Epithelial cell of esophagus (primary cell): Measurements from ENCODE around the gene NFIA.

Experiments used
- DNase-seq: peaks from one replicate; pipeline ENCODE4 v3.0.0; 2010; ENCODE audit warnings: low read depth
- H3K4me3 ChIP-seq: 2 replicates; pipeline ENCODE4 v1.5.1; 2011; ENCODE audit warnings: mild to moderate bottlenecking, low read length, control low read depth
- CTCF ChIP-seq: IDR thresholded peaks from 2 replicates; pipeline ENCODE4 v1.5.1; 2011; ENCODE audit warnings: low read depth, mild to moderate bottlenecking, low read length, control low read depth, inconsistent platforms; ENCODE audit not compliant: insufficient read depth; ENCODE audit errors: missing control alignments

The NFIA gene

DNA sequence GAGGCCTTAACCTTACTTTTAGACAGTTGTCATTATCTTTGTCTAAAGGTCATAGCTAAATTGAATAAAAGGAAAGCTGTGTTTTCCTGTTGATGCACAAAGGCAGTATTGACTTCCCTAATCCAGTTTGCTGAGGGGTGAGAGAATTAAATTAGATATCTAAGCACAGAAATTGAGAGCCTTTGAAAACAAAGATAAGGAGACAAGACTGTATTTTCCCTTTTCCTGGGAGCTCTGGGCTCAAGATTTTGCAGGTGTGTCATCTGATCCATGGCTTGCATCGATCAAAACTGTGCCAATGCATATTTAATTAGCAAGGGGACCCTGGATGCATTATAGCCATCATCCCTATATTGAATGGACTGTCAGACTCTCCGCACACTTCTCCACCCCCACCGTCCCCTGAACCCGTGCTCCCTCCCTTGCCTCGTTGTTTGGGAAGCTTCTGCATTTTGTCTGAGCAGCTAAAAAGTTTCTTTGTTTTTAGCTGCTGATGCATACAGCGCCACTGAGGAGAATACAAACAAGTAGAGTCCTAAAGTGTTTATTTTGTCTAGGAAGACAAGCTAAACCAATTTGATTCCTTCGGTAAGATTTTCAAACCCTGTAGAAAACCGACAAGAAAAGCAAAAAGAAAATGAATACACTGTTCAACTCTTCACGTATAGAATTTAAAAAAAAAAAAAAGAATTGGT, 186.3 kb downstream of the NFIA start:
- DNase-seq: no peak
- no peak overlapping the region for H3K4me3 ChIP-seq
- TF ChIP-seq CTCF: no peak

GRCh38 chr1:61269602-61270001, 187.2 kb downstream of the NFIA start:
- no peak overlapping the region for H3K4me3 ChIP-seq
- no peak for DNase-seq
- no peak for TF ChIP-seq CTCF

DNA sequence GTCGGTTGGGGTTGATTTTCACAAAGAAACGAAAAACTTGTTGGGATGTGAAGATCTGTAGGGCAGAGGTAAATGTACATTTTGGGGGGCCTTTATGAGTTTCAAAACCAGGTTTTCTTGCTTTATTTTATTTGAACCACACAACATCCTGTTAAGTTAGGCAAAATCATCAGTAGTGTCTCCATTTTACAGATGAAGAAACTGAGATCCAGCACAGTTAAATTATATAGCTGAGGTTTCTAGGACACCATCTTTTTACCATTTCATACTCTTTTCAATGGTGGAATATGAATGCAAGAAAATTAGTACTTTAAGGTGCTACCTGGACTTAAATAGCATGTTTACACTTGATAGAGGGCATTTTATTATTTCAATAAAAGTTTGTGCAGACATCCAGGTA, 187.7 kb downstream of the NFIA start:
- DNase-seq: no peak
- no peak overlapping the region for H3K4me3 ChIP-seq
- no peak for TF ChIP-seq CTCF

GRCh38 chr1:61270761-61271411, 188.5 kb downstream of the NFIA start:
- TF ChIP-seq CTCF: no peak
- H3K4me3 ChIP-seq: no peak overlapping the region
- DNase-seq: peak; percentile 50

- no peak overlapping the region for H3K4me3 ChIP-seq
- DNase-seq: no peak
- TF ChIP-seq CTCF: no peak
Measured at GRCh38 chr1:61271412-61271789, 189.0 kb downstream of the NFIA start.

- DNase-seq: no peak
- TF ChIP-seq CTCF: no peak
- H3K4me3 ChIP-seq: no peak overlapping the region
Measured at GRCh38 chr1:61273167-61273705, 190.9 kb downstream of the NFIA start.
